ENCODE results near the gene CA7.

Gene CA7

DNA sequence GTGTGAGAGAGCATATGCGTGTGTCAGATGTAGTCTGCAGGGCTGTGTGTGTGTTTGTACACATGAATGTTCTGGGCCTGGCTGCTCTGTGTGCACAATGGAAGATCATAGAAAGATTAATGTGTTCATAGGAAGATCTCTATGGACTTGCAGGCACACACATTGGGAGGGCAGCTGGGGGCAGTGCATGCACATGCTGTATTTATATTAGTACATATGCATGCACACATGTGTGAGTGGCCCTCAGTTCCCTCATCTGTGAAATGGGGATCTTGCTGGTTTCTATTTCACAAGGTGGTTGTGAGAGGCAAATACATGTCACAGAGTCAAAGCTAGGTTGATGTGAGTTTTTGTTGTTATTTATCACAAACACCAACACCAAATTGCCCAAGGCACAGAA is 2.1 kb downstream of the CA7 start:
- TF ChIP-seq, protein P1, sequence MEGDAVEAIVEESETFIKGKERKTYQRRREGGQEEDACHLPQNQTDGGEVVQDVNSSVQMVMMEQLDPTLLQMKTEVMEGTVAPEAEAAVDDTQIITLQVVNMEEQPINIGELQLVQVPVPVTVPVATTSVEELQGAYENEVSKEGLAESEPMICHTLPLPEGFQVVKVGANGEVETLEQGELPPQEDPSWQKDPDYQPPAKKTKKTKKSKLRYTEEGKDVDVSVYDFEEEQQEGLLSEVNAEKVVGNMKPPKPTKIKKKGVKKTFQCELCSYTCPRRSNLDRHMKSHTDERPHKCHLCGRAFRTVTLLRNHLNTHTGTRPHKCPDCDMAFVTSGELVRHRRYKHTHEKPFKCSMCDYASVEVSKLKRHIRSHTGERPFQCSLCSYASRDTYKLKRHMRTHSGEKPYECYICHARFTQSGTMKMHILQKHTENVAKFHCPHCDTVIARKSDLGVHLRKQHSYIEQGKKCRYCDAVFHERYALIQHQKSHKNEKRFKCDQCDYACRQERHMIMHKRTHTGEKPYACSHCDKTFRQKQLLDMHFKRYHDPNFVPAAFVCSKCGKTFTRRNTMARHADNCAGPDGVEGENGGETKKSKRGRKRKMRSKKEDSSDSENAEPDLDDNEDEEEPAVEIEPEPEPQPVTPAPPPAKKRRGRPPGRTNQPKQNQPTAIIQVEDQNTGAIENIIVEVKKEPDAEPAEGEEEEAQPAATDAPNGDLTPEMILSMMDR (IDR thresholded peaks at IDR 0.05; ENCODE audit: borderline replicate concordance, extremely low read depth, low read length, poor library complexity, severe bottlenecking): no peak
- TF ChIP-seq EZH2 (IDR thresholded peaks at IDR 0.05; ENCODE audit: borderline replicate concordance, low read depth, low read length, severe bottlenecking): no peak
- H3K4me2 ChIP-seq (ENCODE audit: insufficient read depth, low read length): no peak overlapping the region
- no peak overlapping the region for H3K9ac ChIP-seq (ENCODE audit: low read depth, low read length)
- H2AFZ ChIP-seq (ENCODE audit: low read depth, low read length): no peak overlapping the region
- H3K79me2 ChIP-seq (ENCODE audit: insufficient read depth, low read length): no peaks in the 10 kb centered on the region
- DNase-seq (no peak), ATAC-seq (ENCODE audit: insufficient read depth, low read depth) (no peak)
- no peaks in the 10 kb centered on the region; the same call in 1 of the 2 replicates for H4K20me1 ChIP-seq (ENCODE audit: insufficient read depth, low read length)
- H3K9me3 ChIP-seq (ENCODE audit: insufficient read depth, low read length, severe bottlenecking): no peaks in the 10 kb centered on the region
- no peaks in the 10 kb centered on the region for H3K36me3 ChIP-seq (ENCODE audit: insufficient read depth, low read length)
- no peaks in the 10 kb centered on the region for H3K4me1 ChIP-seq (ENCODE audit: insufficient read depth, low read length)
- H3K27me3 ChIP-seq (ENCODE audit: insufficient read depth, low read length, poor library complexity): no peaks in the 10 kb centered on the region
- no peak overlapping the region for H3K27ac ChIP-seq (ENCODE audit: low read length)
- no peak overlapping the region for H3K4me3 ChIP-seq (ENCODE audit: low read depth in 1 of 2, low read length in 2 of 2)

DNA sequence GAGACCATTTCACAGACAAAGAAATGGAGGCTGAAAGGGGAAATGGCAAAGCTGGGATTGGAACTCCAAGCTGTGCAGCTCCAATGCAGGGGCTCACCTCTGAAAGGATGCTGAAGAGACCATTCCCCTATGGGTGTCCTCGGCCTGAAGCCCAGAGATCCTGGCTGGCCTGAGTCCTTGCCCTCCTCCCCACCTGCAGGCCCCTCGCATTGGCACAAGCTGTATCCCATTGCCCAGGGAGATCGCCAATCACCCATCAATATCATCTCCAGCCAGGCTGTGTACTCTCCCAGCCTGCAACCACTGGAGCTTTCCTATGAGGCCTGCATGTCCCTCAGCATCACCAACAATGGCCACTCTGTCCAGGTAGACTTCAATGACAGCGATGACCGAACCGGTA is 2.6 kb downstream of the CA7 start:
- TF ChIP-seq, protein P1 (IDR thresholded peaks at IDR 0.05; ENCODE audit: borderline replicate concordance, extremely low read depth, low read length, poor library complexity, severe bottlenecking): no peak
- TF ChIP-seq EZH2 (IDR thresholded peaks at IDR 0.05; ENCODE audit: borderline replicate concordance, low read depth, low read length, severe bottlenecking): no peak
- Histone ChIP-seq H3K36me3 (ENCODE audit: insufficient read depth, low read length) (no peaks in the 10 kb centered on the region), H3K4me1 (ENCODE audit: insufficient read depth, low read length) (no peaks in the 10 kb centered on the region)

DNA sequence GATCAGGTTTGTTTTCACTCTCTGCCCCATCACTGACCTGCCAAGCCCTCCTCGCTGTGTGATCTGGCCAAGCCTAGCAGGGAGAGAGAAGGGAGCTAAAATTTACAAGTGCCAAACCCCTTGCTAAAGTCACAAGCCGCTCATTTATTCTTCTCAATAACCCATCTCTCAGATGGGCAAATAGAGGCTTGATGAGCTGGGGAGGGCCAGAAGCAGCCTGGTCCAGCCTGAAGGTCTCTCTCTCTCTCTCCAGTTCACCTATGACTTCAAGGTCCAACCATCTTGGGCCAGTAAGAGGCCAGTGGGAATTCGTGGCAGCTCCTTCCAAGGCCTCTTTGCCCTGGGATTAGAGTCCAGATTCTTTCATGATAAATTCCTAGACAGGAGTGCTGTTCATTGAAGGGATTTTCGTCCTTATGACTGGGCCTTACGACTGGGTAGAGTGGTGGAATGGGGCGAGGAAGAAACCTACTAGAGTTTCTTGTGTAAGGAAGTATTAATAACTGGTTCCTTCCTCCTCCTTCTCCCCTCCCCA is 3.4 kb downstream of the CA7 start:
- Histone ChIP-seq H3K79me2 (ENCODE audit: insufficient read depth, low read length) (no peaks in the 10 kb centered on the region), H3K4me1 (ENCODE audit: insufficient read depth, low read length) (no peaks in the 10 kb centered on the region), H3K27ac (ENCODE audit: low read length) (no peak overlapping the region), H3K4me3 (ENCODE audit: low read depth in 1 of 2, low read length in 2 of 2) (no peak overlapping the region), H4K20me1 (ENCODE audit: insufficient read depth, low read length) (no peaks in the 10 kb centered on the region; the same call in 1 of the 2 replicates), H3K4me2 (ENCODE audit: insufficient read depth, low read length) (no peak overlapping the region), H3K9ac (ENCODE audit: low read depth, low read length) (no peak overlapping the region), H3K36me3 (ENCODE audit: insufficient read depth, low read length) (no peaks in the 10 kb centered on the region), H2AFZ (ENCODE audit: low read depth, low read length) (no peak overlapping the region), H3K27me3 (ENCODE audit: insufficient read depth, low read length, poor library complexity) (no peaks in the 10 kb centered on the region), H3K9me3 (ENCODE audit: insufficient read depth, low read length, severe bottlenecking) (no peaks in the 10 kb centered on the region)
- no peak for TF ChIP-seq EZH2 (IDR thresholded peaks at IDR 0.05; ENCODE audit: borderline replicate concordance, low read depth, low read length, severe bottlenecking)
- TF ChIP-seq, protein P1 (IDR thresholded peaks at IDR 0.05; ENCODE audit: borderline replicate concordance, extremely low read depth, low read length, poor library complexity, severe bottlenecking): no peak
- DNase-seq: no peak
- ATAC-seq (ENCODE audit: insufficient read depth, low read depth): no peak

More for the DNA sequence above, 2.6 kb downstream of the CA7 start:
- no peak overlapping the region for H3K4me2 ChIP-seq (ENCODE audit: insufficient read depth, low read length)
- no peaks in the 10 kb centered on the region for H3K79me2 ChIP-seq (ENCODE audit: insufficient read depth, low read length)
- H3K9me3 ChIP-seq (ENCODE audit: insufficient read depth, low read length, severe bottlenecking): no peaks in the 10 kb centered on the region
- H4K20me1 ChIP-seq (ENCODE audit: insufficient read depth, low read length): no peaks in the 10 kb centered on the region; the same call in 1 of the 2 replicates
- DNase-seq: no peak
- no peak for ATAC-seq (ENCODE audit: insufficient read depth, low read depth)
- H2AFZ ChIP-seq (ENCODE audit: low read depth, low read length): no peak overlapping the region
- no peaks in the 10 kb centered on the region for H3K27me3 ChIP-seq (ENCODE audit: insufficient read depth, low read length, poor library complexity)
- H3K27ac ChIP-seq (ENCODE audit: low read length): no peak overlapping the region
- H3K9ac ChIP-seq (ENCODE audit: low read depth, low read length): no peak overlapping the region
- no peak overlapping the region for H3K4me3 ChIP-seq (ENCODE audit: low read depth in 1 of 2, low read length in 2 of 2)

Measured in DND-41 (cell line).